B cell (primary cell): ENCODE results near the gene FAM222A.

Source experiments
- CTCF ChIP-seq: fragments of 200-600 bp; IDR thresholded peaks from one replicate; pipeline ENCODE4 v1.8.0; 2022; ENCODE audit warnings: antibody characterized with exemption, mild to moderate bottlenecking
- EZH2 ChIP-seq: IDR thresholded peaks from 2 replicates; pipeline ENCODE4 v1.6.1; 2012; ENCODE audit warnings: borderline replicate concordance, low read depth, mild to moderate bottlenecking, moderate library complexity, low read length; ENCODE audit not compliant: insufficient read depth, poor library complexity, severe bottlenecking

DNA sequence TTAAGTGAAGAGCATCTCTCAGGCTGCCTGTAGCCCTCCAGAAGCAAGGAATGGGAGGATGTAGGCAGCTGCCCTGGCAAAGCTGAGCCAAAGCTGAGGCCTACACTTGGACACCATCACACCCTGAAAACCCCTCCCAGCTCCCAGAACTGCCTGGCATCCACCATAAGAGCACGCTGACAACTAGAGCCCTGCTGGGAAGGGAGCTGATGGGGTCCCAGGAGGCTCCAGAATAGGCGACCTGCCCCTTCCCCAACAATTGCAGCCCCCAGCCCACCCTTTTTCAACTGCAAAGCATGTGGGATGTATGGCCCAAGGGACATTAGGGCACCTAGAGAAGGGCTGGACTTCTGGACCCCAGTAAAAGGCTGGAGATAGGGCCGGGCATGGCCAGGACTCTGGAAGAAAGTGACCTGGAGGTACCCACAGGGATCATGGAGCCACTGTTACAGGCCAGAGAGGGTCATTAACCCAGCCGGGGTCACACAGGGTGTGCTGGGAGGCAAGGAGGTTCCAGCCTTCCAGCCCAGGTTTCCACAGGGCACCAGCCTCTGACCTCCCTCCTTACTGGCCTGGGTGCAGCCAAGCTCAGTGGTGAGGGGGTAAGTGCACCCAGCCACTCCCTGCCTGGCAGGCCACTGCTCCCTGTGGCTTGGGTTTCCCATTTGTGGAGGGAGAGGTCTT, 27.8 kb downstream of the FAM222A start:
- TF ChIP-seq CTCF, result no peak
- no peak for TF ChIP-seq EZH2
